Measurements from ENCODE around the gene FUS. TPM values are rescaled to one million over a fixed set of nuclear protein-coding genes. Genes with fewer than 3 reads are reported as not detected.
A peak's percentile ranks its signal among the peaks of the same experiment; 100 is the strongest.

FUS gene
- total RNA-seq, 1 experiment from 2014 or later = 522 TPM

DNA sequence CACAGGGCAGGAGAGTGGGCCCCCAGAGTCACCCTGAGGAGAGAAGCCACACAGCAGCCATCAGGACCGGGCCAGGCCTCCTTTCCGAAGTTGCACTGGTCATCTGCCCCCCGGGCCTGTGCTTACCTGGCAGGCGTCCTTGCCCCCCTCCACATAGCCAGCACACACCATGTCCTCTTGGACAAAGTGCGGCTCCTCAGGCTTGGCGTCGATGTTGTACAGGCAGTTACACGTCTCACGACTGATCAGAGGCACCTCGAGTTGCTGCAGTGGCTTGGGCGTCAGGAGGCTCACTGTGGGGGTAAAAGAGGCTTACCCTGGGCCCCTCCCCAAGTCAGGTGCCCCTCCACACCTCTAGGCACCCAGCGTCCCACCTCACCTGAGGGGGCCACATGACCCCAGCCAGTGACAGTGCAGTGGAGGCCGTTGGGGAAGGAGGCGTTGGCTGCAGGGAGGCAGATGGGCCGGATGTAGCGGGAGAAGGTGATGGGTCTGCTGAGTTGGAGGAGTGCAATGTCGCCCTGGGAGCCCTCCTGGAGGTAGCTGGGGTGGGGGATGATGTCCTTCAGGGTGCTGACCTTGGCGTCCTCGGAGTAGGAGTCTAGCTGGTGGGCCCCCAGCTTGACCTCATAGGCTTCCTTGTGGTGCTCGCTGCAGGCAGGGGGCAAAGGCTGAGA is 47.5 kb upstream of the FUS start:
- Histone ChIP-seq H3K4me1 (ENCODE audit: control insufficient read depth in 1 of 2, insufficient read depth in 2 of 2, low read length in 2 of 2) (peaks cover 29 to 45% of the 10 kb centered on the region in 2 experiments), H3K27me3 (ENCODE audit: insufficient read depth, low read length) (no peaks in the 10 kb centered on the region), H3K4me2 (ENCODE audit: low read length) (no peak overlapping the region), H3K9me3 (ENCODE audit: control insufficient read depth in 1 of 2, insufficient read depth in 1 of 2, low read depth in 1 of 2, low read length in 2 of 2) (no peaks in the 10 kb centered on the region), H3K27ac (ENCODE audit: low read depth, low read length) (no peak overlapping the region), H3K9me2 (ENCODE audit: insufficient read depth) (no peaks in the 10 kb centered on the region), H3K36me3 (ENCODE audit: control insufficient read depth in 1 of 2, insufficient read depth in 2 of 2, low read length in 2 of 2) (peaks cover 8 to 14% of the 10 kb centered on the region in 2 experiments; a peak in 3 of 4 replicates), H3K79me2 (ENCODE audit: insufficient read depth, low read length) (peaks cover 7% of the 10 kb centered on the region; the same call in 1 of the 2 replicates), H4K20me1 (ENCODE audit: insufficient read depth) (no peaks in the 10 kb centered on the region), H2AFZ (ENCODE audit: low read depth, low read length, poor library complexity, severe bottlenecking) (no peak overlapping the region), H3K9ac (ENCODE audit: low read length) (no peak overlapping the region), H3K4me3 (replicated peaks in 1 of 2; ENCODE audit: low read depth in 1 of 2, low read length in 2 of 2) (no peak overlapping the region)
- intact Hi-C loops (cut with micrococcal nuclease) = no loop called here
- no peak for DNase-seq (ENCODE audit: low read depth, low spot score)
- ChIA-PET CTCF (interaction anchor here (0.6 to 1.6 kb wide), 2 partner anchors 10 to 30 kb away, joined by 4 to 8 read pairs; no protein-coding TSS in a partner anchor), RAD21 (ENCODE audit: low non-redundant PET in 1 of 2, low total read pairs in 2 of 2, uncharacterized antibody in 2 of 2, unreplicated experiment in 2 of 2) (no interaction called here), POLR2A (interaction anchor here (1.4 to 2.4 kb wide), 2 partner anchors 10 to 15 kb away, joined by 3 to 7 read pairs; partner anchors contain the start of gene KAT8)
- ATAC-seq = no peak
- TF ChIP-seq EZH2phosphoT487 (IDR thresholded peaks at IDR 0.05; ENCODE audit: borderline replicate concordance) (no peak), POLR2AphosphoS5 (IDR thresholded peaks at IDR 0.05; ENCODE audit: low read depth, low read length) (peak; percentile 27; the same call in 1 of the 2 replicates)
- no TSS peak for BruUV-seq (replicated peaks)

DNA sequence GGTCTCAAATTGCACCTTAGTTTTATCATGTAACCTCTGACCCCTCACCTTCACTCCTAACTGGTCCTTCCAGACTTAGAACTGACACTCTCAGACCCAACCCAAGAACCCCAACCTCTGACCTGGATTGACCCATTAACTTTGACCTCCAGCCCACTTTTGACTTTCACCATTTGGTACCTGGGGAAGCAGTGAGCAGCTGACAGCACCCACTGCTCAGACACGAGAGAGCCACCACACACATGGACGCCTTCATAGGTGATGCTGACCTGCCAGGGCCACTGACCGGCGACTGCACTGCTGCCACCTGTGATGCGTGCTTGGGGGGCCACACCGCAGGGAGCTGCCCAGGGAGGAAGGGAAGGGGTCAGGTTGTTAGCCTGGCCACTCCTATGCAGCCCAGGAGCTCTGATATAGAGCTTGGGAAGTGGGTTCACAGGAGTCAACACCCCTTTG is 46.9 kb upstream of the FUS start:
- H3K9ac ChIP-seq (ENCODE audit: low read length) = no peak overlapping the region
- no peak overlapping the region for H3K4me3 ChIP-seq (replicated peaks in 1 of 2; ENCODE audit: low read depth in 1 of 2, low read length in 2 of 2)
- CTCF ChIA-PET = no interaction called here
- no peak overlapping the region for H3K4me2 ChIP-seq (ENCODE audit: low read length)
- no peak overlapping the region for H2AFZ ChIP-seq (ENCODE audit: low read depth, low read length, poor library complexity, severe bottlenecking)
- no peaks in the 10 kb centered on the region for H4K20me1 ChIP-seq (ENCODE audit: insufficient read depth)
- H3K9me3 ChIP-seq (ENCODE audit: control insufficient read depth in 1 of 2, insufficient read depth in 1 of 2, low read depth in 1 of 2, low read length in 2 of 2) = no peaks in the 10 kb centered on the region
- H3K4me1 ChIP-seq (ENCODE audit: control insufficient read depth in 1 of 2, insufficient read depth in 2 of 2, low read length in 2 of 2) = peaks cover 34 to 51% of the 10 kb centered on the region in 2 experiments
- RAD21 ChIA-PET (ENCODE audit: low non-redundant PET in 1 of 2, low total read pairs in 2 of 2, uncharacterized antibody in 2 of 2, unreplicated experiment in 2 of 2) = no interaction called here
- H3K9me2 ChIP-seq (ENCODE audit: insufficient read depth) = no peaks in the 10 kb centered on the region
- no TSS peak for BruUV-seq (replicated peaks)
- DNase-seq (ENCODE audit: low read depth, low spot score) (no peak), ATAC-seq (no peak)
- no peak overlapping the region for H3K27ac ChIP-seq (ENCODE audit: low read depth, low read length)
- intact Hi-C loops (cut with micrococcal nuclease) = no loop called here
- no peaks in the 10 kb centered on the region for H3K27me3 ChIP-seq (ENCODE audit: insufficient read depth, low read length)
- peaks cover 8 to 14% of the 10 kb centered on the region in 2 experiments; a peak in 3 of 4 replicates for H3K36me3 ChIP-seq (ENCODE audit: control insufficient read depth in 1 of 2, insufficient read depth in 2 of 2, low read length in 2 of 2)
- TF ChIP-seq SIN3A (IDR thresholded peaks at IDR 0.05; ENCODE audit: low read depth) (no peak), YY1 (IDR thresholded peaks at IDR 0.05; ENCODE audit: extremely low read depth, insufficient replicate concordance, low read depth, low read length) (no peak), ZFX (IDR thresholded peaks at IDR 0.05) (no peak), POLR2A (IDR thresholded peaks at IDR 0.05; ENCODE audit: borderline replicate concordance, extremely low read depth, insufficient read depth, insufficient read length) (no peak), SRF (IDR thresholded peaks at IDR 0.05; ENCODE audit: low read depth) (no peak), TCF7L2 (IDR thresholded peaks at IDR 0.05; ENCODE audit: borderline replicate concordance, extremely low read depth, insufficient read depth, insufficient read length) (no peak), EZH2phosphoT487 (IDR thresholded peaks at IDR 0.05; ENCODE audit: borderline replicate concordance) (no peak), CBX3 (IDR thresholded peaks at IDR 0.05; ENCODE audit: low read depth) (no peak), EZH2 (IDR thresholded peaks at IDR 0.05) (no peak), RAD21 (IDR thresholded peaks at IDR 0.05; ENCODE audit: low read depth) (no peak), SP1 (IDR thresholded peaks at IDR 0.05; ENCODE audit: low read depth) (no peak)
- TF ChIP-seq, protein P1, sequence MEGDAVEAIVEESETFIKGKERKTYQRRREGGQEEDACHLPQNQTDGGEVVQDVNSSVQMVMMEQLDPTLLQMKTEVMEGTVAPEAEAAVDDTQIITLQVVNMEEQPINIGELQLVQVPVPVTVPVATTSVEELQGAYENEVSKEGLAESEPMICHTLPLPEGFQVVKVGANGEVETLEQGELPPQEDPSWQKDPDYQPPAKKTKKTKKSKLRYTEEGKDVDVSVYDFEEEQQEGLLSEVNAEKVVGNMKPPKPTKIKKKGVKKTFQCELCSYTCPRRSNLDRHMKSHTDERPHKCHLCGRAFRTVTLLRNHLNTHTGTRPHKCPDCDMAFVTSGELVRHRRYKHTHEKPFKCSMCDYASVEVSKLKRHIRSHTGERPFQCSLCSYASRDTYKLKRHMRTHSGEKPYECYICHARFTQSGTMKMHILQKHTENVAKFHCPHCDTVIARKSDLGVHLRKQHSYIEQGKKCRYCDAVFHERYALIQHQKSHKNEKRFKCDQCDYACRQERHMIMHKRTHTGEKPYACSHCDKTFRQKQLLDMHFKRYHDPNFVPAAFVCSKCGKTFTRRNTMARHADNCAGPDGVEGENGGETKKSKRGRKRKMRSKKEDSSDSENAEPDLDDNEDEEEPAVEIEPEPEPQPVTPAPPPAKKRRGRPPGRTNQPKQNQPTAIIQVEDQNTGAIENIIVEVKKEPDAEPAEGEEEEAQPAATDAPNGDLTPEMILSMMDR (IDR thresholded peaks at IDR 0.05 in 2 of 3, conservative IDR thresholded peaks at IDR 0.05 in 1 of 3; ENCODE audit: borderline replicate concordance in 1 of 3, insufficient read depth in 1 of 3, low read depth in 2 of 3, low read length in 2 of 3) = no peak
- POLR2A ChIA-PET = interaction anchor here (1.4 kb wide), 1 partner anchor 9 kb away, joined by 3 read pairs; no protein-coding TSS in a partner anchor
- peaks cover 7% of the 10 kb centered on the region; the same call in 1 of the 2 replicates for H3K79me2 ChIP-seq (ENCODE audit: insufficient read depth, low read length)
